ENCODE measurements around the gene GTF2I. TPM values are rescaled to one million over a fixed set of nuclear protein-coding genes. Genes with fewer than 3 reads are reported as not detected.

GTF2I gene
- total RNA-seq, 2 experiments from 2014 or later = 173 to 177 TPM

Other genes starting within 250 kb of the GTF2I start
- not detected for gene GTF2IRD1, start 203.8 kb upstream of the GTF2I start, total RNA-seq
- gene NCF1, start 116.3 kb downstream of the GTF2I start, total RNA-seq = 1 to 10 TPM; 3.0 to 3.1 TPM
- gene GTF2IRD2, start 193.9 kb downstream of the GTF2I start, total RNA-seq = 10 to 100 TPM in 1 of 2 experiments, 1 to 10 TPM in 1; 8.3 to 10.8 TPM

All from activated CD8-positive, alpha-beta T cell treated with anti-CD3 and anti-CD28 coated beads, Interleukin-2, amount 10 ng/mL, durations not matched to agents 7 days and 5 days (primary cell).